Measurements from ENCODE around the gene SERPINE2.

SERPINE2 gene

GRCh38 chr2:224039080-224039769 lies at the start of gene SERPINE2:
Gene SERPINE2, minus strand, starts transcription at chr2:224039286. Its CDS starts 37,386 bp downstream, at chr2:224001900.
- no peak for DNase-seq

DNA sequence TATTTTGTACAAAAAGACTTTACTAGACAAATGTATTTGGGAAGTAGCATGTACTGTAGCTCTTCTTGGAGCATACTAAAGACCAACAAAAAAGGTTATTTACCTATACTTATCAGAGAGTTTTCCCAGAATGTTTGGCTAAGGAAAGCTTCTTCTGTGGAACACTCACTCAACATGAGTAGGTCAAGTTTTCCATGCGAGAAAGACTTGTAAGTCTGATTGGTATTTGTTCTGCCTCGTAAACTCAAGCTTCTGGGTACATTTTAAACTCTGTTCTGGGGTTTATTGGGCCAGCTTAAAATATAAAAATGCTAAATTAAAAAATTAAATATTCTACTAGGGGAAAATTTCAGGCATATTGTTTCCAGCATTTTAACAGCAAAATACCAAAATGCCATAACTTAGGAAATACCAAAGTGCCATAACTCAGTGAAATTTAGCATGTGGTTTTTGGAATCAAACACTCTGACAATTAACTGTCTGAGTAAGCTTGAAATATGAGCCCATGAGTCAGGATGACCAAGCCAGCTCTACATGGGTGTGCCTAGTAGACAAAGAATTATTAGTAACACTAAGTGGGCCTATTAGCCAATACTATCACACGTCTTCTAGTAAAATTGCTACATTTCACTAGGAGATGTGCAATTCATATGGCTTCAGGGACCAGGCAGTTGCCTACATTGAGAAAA lies 47.3 kb upstream of the SERPINE2 start:
- no peak for DNase-seq

DNA sequence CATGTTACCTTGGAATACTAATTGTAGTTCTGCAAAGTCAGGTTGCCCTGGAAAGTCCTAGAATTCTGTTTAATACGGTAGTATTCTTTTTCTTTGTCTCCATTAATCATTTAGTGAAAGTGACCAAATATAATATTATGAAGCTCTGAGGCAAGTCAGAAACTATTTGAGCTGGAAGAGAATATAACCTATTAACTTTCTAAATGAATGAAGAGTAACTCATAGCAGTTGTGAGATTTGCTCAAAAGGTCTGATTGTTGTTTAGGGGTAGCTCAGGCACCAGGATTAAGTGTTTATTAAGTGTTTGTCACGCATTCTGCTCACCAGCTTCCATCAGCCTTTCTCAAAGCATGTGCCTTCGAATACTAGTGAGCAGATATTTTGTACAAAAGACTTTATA lies 46.7 kb upstream of the SERPINE2 start:
- no peak for DNase-seq

DNA sequence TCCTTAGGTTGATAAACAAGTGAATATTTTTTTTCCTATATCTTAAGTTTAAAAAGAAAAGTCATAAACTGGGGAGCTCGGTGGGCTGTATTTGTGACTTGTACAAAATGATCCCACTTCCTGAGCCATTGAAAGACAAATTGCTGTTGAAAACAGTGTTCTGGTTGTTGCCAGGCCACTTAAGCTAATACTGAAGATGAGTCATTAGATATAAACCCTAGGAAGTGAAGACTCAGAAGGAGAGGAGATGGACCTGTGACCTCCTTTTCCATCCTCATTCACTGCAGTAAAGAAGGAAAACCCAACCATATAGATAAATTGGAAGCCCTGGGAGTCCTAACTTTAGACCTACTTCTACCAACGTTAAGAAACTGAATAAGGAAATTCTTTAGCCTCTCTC lies 46.2 kb upstream of the SERPINE2 start:
- no peak for DNase-seq

- no peak for DNase-seq
These were observed 45.3 kb upstream of the SERPINE2 start for GRCh38 chr2:224084266-224084892.

DNA sequence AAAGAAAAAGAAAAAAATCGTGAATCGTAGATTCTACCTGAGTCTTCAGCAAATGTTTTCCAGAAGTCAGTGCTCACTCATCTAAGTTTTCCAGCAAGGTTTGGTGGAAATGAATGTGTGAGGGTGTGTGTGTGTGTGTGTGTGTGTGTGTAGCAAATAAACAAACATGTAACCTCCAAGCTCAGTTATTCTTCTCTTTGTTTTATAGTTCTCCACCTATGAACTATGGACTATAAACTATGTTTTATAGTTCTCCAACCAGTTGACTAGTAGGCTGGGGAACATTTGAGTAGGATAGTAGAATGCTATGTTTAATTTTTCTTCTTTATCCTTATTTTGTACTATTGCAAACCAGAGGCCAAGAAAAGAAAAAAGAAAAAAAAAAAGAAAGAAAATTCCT lies 44.6 kb upstream of the SERPINE2 start:
- no peak for DNase-seq

- DNase-seq, result no peak
These were observed 39.6 kb upstream of the SERPINE2 start for GRCh38 chr2:224078656-224079055.

GRCh38 chr2:224077773-224078507 lies 38.9 kb upstream of the SERPINE2 start:
- DNase-seq, result no peak

GRCh38 chr2:224075588-224075987 lies 36.5 kb upstream of the SERPINE2 start:
- DNase-seq, result no peak

- DNase-seq, result no peak
These were observed 34.6 kb upstream of the SERPINE2 start for GRCh38 chr2:224073676-224074075.

DNA sequence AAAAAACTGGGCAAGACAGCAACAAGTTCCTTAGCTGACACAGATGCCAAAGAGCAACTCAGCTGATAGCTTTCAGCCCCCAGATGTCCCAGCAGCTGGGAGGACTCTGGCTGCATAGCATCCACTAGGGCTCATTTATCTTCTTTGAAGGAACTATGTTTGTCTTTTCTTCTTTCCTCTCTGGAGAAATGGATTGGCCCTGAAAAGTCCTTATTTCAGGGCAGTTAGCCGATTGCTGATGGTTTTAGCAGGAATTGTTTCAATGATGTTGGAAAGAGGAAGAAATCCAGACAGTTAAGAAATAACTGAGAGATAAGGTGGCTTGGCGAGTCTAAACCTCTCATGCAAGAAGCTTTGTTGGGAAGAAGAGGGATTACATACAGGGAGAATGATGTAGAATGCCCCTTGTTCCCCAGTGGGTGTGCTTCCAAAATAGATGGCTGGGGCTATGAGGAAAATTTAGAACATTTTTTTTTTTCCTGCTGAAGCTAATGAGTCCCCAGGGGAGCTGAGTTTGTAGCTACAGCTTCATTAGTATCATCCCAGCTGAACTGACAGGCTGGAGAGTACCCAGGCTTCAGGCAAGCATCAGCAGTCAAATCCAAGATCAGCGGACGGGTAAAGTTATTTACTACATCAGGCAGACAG lies 33.6 kb upstream of the SERPINE2 start:
- no peak for DNase-seq

DNA sequence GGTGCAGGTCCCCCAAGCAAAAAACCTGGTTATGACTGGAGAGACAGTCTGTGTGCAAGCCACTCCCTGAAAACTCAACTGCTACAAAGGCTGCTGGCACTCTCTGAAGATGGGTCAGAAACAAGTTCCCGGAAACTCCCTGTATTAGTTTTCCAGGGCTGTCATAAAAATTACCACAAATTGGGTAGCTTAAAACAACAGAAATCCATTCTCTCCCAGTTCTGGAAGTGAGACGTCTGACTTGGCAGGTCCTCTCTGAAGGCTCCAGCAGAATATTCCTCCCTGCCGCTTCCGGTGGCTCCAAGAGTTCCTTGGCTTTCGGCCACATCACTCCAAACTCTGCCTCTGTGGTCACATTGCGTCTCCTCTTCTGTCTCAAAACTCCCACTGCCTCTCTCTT lies 30.1 kb upstream of the SERPINE2 start:
- DNase-seq, result no peak

DNA sequence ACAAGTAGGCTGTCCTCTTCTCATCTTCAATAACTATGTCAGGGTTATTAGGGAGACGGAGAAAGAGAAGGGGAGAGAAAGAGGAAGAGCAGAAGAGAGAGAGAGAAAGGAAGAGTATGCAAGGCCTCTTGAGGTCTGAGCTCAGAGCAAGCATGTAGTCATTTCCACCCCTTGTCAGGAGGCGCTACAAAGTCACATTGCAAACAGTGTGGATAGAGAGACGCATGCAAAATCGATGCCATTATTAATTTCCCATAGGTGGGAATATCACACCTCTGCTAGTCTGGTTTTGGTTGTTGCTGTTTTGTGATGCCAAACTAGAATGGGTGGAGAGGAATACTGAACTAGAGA lies 24.2 kb upstream of the SERPINE2 start:
- DNase-seq, result no peak

GRCh38 chr2:224062481-224063297 lies 23.6 kb upstream of the SERPINE2 start:
- no peak for DNase-seq

- DNase-seq, result no peak
These were observed 21.8 kb upstream of the SERPINE2 start for GRCh38 chr2:224060783-224061482.

DNA sequence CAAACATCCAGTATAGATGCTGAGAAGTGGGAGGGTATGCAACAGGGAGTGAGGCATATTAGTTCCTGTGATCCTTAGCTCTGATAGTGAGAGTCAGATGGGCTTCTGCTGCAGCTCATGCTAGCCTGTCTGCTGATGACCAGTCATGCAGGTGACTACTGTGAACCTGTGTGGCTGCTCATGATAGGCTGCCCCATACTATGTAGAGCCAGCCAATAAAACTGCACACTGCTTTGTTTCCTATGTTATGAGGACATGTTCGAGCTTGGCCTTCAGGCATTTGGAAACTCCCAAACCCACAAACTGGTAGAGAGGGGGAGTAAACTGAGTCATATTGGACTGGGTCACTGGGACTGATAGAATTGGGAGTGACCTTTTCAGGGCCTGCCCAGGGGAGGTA lies 20.1 kb upstream of the SERPINE2 start:
- DNase-seq, result no peak

- DNase-seq, result no peak
These were observed 19.1 kb upstream of the SERPINE2 start for GRCh38 chr2:224058048-224058775.

- DNase-seq, result no peak
These were observed 17.8 kb upstream of the SERPINE2 start for GRCh38 chr2:224056889-224057288.

GRCh38 chr2:224055101-224055500 lies 16.0 kb upstream of the SERPINE2 start:
- no peak for DNase-seq

DNA sequence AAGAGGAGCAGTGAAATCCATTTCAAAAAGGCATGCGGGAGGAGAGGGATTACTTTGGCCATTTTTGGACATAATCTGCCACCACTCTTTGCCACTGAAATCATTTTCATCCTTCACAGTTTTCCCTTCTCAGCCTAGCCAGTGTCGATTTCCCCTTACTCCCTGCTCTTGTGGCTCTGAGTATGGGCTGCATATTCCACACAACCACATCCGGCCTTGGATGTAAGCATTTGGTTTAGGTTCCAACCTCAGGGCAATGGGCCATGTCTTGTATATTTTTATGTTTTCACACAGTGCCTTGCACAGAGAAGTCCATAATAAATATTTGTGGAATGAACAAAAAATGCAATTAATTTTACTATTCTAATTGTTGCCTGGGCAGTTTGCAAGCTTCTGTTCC lies 7.7 kb upstream of the SERPINE2 start:
- no peak for DNase-seq

DNA sequence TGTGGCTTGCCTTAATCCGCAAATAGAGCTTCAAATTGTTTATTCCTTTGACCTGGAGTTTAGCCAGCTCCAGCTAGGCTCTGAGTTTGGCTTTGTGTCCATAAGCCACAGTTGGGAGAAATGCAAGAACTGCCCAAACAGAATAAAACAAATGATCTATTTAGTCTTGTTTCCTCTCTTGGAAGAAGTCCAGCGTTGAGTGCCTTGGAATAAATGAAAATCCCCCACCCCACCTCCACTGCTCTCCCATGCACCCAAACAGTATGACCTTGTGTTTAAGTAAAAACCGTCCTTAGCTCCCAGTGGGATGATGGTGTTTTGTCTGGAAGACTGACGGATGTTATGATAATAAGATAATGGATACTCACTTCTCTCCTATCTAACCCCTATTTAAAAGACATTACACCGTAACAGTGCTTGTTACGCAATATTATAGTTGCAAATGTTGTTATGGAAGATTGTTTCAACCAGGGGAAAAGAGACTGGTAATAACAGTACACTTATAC lies 3.2 kb upstream of the SERPINE2 start:
- no peak for DNase-seq
